Stomach smooth muscle (tissue), 2 donors: ENCODE data around the gene THRA.

ENCODE experiments used
- H3K27ac ChIP-seq: one replicate; pipeline ENCODE4 v1.7.0; 2013; ENCODE audit warnings: mild to moderate bottlenecking, low read length, inconsistent platforms
- H3K27me3 ChIP-seq, 2 donors: one replicate each; pipeline ENCODE4 v1.7.0; 2013; ENCODE audit warnings: low read length in 2 of 2; ENCODE audit not compliant: insufficient read depth in 2 of 2, control insufficient read depth in 1 of 2
- H3K36me3 ChIP-seq, 2 donors: one replicate each; pipeline ENCODE4 v1.7.0; 2013; ENCODE audit warnings: low read length in 2 of 2; ENCODE audit not compliant: control insufficient read depth in 2 of 2, insufficient read depth in 2 of 2
- H3K4me1 ChIP-seq: one replicate; pipeline ENCODE4 v1.7.0; 2013; ENCODE audit warnings: low read length; ENCODE audit not compliant: control insufficient read depth, insufficient read depth
- H3K4me3 ChIP-seq, 2 donors: one replicate each; pipeline ENCODE4 v1.7.0; 2013; ENCODE audit warnings: low read length in 2 of 2
- H3K9ac ChIP-seq, 2 donors: one replicate each; pipeline ENCODE4 v1.7.0; 2013; ENCODE audit warnings: low read length in 2 of 2, mild to moderate bottlenecking in 1 of 2
- H3K9me3 ChIP-seq, 2 donors: one replicate each; pipeline ENCODE4 v1.7.0; 2013; ENCODE audit warnings: low read length in 2 of 2; ENCODE audit not compliant: control insufficient read depth in 2 of 2
- donor health status: healthy.
- donor health status: Pancreatic carcinoma.

THRA gene

GRCh38 chr17:40101367-40102210 is 38.8 kb downstream of the THRA start:
- peaks cover 11 to 15% of the 10 kb centered on the region in 2 donors for H3K36me3 ChIP-seq
- no peaks in the 10 kb centered on the region for H3K27me3 ChIP-seq
- peak overlapping the region; percentile 99 to 100 for H3K4me3 ChIP-seq
- peak overlapping the region; percentile 94 for H3K27ac ChIP-seq
- H3K4me1 ChIP-seq, result peaks cover 74% of the 10 kb centered on the region
- peak overlapping the region; percentile 62 to 69 for H3K9ac ChIP-seq
- no peaks in the 10 kb centered on the region for H3K9me3 ChIP-seq

DNA sequence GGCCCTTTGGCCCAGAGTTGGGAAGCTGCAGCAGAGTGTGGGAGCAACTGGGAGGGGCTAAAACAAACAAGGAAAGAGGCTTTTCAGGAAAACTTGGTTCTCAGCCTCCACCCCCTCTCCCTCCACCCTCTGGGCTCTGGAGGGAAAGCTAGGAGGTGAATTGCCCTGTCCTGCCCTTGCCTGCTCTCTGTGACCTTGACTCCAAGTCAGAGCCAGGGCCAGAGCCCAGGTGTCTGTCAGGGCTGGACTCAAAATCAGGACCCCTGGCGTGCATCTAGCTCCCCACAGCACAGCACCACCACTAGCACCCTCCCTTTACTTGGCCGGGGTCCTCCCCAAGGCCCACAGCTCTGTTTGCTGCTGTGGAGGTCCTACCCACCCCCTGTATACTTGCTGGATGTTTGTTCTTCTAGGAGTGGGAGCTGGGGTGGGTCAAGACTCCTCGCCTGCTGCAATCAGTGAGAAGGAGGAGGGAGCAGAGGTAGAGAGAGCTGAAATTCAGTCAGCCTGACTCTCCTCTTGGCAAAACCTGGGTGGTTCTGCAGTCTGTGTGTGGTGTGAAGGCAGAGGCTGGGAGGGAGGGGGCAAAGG is 40.4 kb downstream of the THRA start:
- Histone ChIP-seq H3K4me3 (peak overlapping the region in 1 of 2 donors; percentile 17), H3K27ac (peak overlapping the region; percentile 66), H3K27me3 (no peaks in the 10 kb centered on the region), H3K36me3 (peaks cover 0 to 3% of the 10 kb centered on the region in 2 donors), H3K9me3 (no peaks in the 10 kb centered on the region), H3K4me1 (peaks cover 74% of the 10 kb centered on the region), H3K9ac (peak overlapping the region; percentile 31 to 42)

DNA sequence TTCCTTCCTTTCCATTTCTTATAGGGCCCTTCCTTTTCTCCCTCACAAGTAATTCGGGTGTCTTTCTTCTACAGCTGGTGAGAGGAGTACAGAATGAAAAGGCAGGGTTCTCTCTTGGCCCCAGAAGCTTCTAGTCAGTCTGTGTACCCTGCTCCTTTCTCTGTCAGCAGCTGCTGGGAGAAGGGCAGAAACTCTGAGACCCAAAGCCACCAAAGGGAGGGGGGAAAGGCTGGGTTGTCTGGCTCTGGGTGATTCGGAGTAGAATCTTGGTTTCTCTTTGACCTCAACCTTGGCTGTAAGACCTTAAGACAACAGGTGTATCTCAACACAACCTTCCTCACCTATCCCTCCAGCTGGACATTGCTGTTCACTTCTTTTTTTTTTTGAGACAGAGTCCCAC is 40.9 kb downstream of the THRA start:
- peak overlapping the region; percentile 66 for H3K27ac ChIP-seq
- no peaks in the 10 kb centered on the region for H3K9me3 ChIP-seq
- peaks cover 74% of the 10 kb centered on the region for H3K4me1 ChIP-seq
- H3K4me3 ChIP-seq, result peak overlapping the region in 1 of 2 donors; percentile 17
- H3K9ac ChIP-seq, result peak overlapping the region; percentile 31 to 42
- H3K36me3 ChIP-seq, result no peaks in the 10 kb centered on the region
- no peaks in the 10 kb centered on the region for H3K27me3 ChIP-seq

DNA sequence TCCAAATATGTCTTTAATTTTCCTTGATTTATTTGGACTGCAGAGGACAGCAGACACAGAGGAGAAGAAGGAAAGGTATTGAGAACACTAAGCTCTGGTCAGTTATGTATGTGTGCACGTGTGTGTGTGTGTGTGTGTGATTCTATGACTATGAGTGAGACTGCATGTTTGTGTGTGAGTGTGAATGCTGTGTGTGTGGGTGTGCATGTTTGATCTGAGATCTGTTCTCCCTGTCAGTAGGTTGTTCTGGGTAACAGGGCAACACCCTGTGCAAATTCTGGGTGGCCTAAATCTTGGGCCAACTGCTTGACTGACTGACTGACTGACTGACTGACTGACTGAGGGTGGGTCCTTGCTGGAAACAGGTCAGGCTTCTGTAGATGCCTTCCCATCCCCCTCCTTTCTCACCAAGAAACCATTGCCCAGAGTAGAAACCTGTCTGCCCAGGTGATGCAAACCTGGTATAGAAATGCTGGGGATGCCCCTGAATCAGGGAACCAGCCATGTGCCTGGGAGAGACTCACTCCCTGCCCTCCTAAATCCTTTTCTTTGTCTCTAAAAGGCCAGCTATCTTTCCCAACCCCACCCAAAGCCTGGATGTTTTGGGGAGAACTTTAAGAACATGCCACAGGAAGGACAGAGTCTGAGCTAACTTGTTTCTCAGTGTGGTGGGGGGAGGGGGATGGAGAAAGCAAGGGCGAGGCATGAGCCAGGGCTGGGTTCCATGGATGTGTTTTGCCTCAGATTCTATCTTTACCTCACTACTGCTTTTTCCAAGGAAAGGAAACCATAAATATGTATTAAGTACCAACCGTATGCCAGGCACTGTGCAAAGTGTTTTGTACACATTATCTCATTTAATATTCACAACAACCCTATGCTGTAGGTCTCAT is 42.1 kb downstream of the THRA start:
- H3K4me3 ChIP-seq, result peak overlapping the region; percentile 1 to 44
- H3K9me3 ChIP-seq, result no peaks in the 10 kb centered on the region
- H3K4me1 ChIP-seq, result peaks cover 80% of the 10 kb centered on the region
- H3K36me3 ChIP-seq, result no peaks in the 10 kb centered on the region
- peak overlapping the region; percentile 53 for H3K27ac ChIP-seq
- H3K27me3 ChIP-seq, result no peaks in the 10 kb centered on the region
- H3K9ac ChIP-seq, result peak overlapping the region; percentile 1 to 5

DNA sequence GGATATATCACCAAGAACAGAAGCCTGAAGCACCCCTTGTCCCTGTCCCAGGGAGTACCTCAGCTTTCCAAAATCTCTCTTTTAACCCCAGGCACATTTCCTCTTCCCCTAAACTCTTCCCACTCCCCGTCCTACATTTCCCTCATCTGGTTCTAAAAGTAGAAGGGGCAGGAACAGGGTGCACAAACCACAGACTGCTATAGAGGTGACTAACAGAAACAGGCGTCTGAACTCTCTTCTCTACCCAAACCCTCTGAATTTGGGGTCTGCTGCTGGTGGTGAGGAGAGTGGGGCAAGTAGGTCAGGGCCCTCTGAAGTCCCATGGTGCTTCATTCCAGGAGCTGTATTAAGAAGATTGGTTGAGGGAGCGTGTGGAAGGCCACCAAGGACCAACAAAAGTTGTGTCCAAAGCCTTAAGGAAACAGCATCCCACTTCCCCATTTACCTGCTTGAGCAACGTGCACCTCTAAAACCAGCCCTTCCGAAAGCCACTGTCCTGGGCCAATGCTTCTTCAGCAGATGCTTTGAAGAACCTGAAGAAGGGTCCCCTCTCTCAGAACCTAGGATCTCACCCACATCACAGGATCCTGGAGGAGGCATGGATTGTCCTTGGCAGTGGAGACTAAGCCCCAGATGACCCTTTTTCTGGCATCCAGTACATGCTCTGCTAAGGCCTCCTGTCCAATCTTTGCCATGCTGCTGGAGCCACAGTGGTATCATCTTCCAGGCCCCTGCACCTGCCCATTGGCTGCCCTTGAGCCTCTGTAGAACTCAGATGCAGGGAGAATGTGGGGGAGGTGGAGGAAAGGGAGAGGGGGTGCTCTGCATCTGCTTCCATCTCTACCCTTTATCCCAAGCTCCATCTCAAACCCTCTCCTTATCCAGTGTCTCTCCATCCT is 43.3 kb downstream of the THRA start:
- Histone ChIP-seq H3K27ac (peak overlapping the region; percentile 97), H3K4me3 (peak overlapping the region; percentile 49 to 52), H3K9me3 (no peaks in the 10 kb centered on the region), H3K27me3 (no peaks in the 10 kb centered on the region), H3K4me1 (peaks cover 88% of the 10 kb centered on the region), H3K9ac (peak overlapping the region in 1 of 2 donors; percentile 47), H3K36me3 (no peaks in the 10 kb centered on the region)

DNA sequence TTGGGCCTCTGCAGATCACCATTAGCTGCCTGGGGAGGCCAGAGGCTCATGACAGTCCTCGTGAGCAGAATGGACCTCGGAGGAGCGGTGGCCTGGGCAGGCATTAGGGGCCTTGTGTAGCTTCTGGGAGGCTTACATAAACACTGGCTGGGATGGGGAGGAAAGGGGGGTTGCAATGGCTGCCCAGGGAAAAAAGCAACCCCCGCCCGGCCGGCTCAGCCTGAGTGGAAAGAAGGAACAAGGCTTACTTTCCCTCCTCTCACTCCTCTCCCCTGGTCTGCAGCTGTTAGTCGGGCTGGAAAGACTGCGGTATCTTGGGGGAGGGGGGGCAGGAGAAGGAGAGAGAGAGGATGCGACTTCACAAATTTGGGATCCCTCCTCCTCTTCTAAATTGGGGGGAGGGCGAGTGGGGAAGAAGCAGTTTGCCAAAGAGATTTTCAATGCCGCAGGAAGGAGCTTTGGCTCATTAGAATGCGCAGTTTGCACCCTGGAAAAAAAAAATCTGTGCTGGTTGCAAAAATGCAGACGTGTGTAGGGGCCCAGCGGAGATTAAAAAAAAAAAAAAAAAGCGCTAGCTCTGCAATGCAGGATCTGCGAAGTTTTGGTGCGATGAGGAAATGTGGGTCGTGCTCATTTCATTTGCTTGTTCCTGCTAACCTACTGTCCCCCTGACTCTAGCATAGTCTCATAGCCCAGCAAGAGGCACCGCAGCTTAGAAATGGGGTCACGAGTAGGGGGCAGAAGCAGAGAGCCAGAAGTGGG is 44.2 kb downstream of the THRA start:
- Histone ChIP-seq H3K9me3 (no peaks in the 10 kb centered on the region), H3K9ac (peak overlapping the region in 1 of 2 donors; percentile 72), H3K4me1 (peaks cover 92% of the 10 kb centered on the region), H3K27me3 (no peaks in the 10 kb centered on the region), H3K4me3 (peak overlapping the region; percentile 49 to 52), H3K36me3 (no peaks in the 10 kb centered on the region), H3K27ac (peak overlapping the region; percentile 97)

- no peaks in the 10 kb centered on the region for H3K36me3 ChIP-seq
- peak overlapping the region; percentile 50 to 72 for H3K9ac ChIP-seq
- H3K27me3 ChIP-seq, result no peaks in the 10 kb centered on the region
- H3K27ac ChIP-seq, result peak overlapping the region; percentile 97
- no peaks in the 10 kb centered on the region for H3K9me3 ChIP-seq
- H3K4me1 ChIP-seq, result peaks cover 99% of the 10 kb centered on the region
- peak overlapping the region; percentile 49 to 52 for H3K4me3 ChIP-seq
Measured at GRCh38 chr17:40107522-40108174, 44.9 kb downstream of the THRA start.

DNA sequence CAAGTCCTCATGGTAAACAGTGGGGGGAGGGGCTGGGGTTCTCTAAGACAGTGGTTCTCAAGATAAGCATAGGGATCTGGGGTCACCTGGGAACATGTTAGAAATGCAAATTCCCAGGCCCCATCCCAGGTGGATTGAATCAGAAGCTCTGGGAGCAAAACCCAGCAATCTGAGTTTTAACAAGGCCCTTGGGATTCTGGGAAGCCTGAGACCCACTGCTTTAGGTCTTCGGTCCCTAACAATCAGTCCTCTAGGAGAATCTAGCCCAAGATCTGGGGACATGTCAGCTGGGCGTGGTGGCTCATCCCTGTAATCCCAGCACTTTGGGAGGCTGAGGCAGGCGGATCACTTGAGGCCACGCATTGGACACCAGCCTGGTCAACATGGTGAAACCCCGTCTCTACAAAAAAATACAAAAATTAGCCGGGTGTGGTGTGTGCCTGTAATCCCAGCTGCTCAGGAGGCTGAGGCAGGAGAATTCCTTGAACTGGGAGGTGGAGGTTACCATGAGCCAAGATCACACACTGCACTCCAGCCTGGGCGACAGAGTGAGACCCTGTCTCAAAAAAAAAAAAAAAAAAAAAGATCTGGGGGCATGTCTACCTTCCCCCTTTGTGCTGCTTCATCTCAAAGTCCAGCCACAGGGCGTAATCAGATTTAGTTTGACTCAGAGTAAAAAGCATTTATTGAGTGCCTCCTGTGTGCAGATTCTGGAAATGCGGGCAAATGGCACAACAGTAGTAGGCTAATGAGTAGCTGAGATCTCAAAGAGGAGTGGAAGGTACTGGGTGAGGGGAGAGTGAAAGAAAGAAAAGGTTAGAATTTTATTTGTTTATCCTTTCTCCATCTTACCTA is 46.4 kb downstream of the THRA start:
- Histone ChIP-seq H3K4me1 (peaks cover 99% of the 10 kb centered on the region), H3K9me3 (no peaks in the 10 kb centered on the region), H3K36me3 (no peaks in the 10 kb centered on the region), H3K27ac (peak overlapping the region; percentile 97), H3K4me3 (no peak overlapping the region), H3K27me3 (no peaks in the 10 kb centered on the region), H3K9ac (peak overlapping the region; percentile 13 to 50)
